Stimulated activated memory B cell treated with anti-CD40 and anti-IgM and Interleukin-4, amounts not matched to agents 10 μg/mL and 1 μg/mL and 100 μg/mL, for 72 hours (primary cell): ENCODE results near the gene C7.

Source experiments
- ATAC-seq: fragments of 150-1000 bp; cut with Tn5 transposase; 2 replicates; pipeline ENCODE4 v1.10.0; 2021
- H3K27ac Mint-ChIP-seq: one replicate; pipeline ENCODE4 v1.8.0; 2022; ENCODE audit warnings: mild to moderate bottlenecking, mixed read lengths
- H3K27me3 Mint-ChIP-seq: one replicate; pipeline ENCODE4 v1.8.0; 2022; ENCODE audit warnings: mixed read lengths
- H3K36me3 Mint-ChIP-seq: one replicate; pipeline ENCODE4 v1.8.0; 2022; ENCODE audit warnings: mixed read lengths
- H3K4me1 Mint-ChIP-seq: one replicate; pipeline ENCODE4 v1.8.0; 2022; ENCODE audit warnings: mixed read lengths
- H3K4me3 Mint-ChIP-seq: one replicate; pipeline ENCODE4 v1.8.0; 2022; ENCODE audit warnings: mild to moderate bottlenecking, moderate library complexity, mixed read lengths
- H3K9me3 Mint-ChIP-seq: one replicate; pipeline ENCODE4 v1.8.0; 2022; ENCODE audit warnings: mixed read lengths

The C7 gene

DNA sequence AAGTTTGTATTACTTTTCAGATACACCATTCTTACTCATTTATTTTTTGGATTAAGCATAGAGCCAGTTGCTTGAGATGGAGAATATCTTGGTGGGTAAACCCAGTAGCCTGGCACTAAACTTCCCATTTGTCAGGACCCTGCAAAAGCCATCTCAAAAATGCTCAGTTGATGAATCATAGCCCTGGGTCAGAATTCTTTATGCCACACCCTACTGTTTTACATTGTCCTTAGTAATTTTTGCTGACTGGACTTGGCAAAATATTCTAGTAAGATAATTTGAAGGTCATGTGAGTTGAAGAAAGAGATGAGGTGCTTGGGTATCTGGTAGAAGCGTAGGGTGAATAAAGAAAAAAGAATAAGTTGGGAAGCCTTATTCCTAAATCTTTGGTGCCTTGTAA is 50.7 kb downstream of the C7 start:
- Mint-ChIP-seq H3K27me3 (no peaks in the 10 kb centered on the region), H3K9me3 (peaks cover 4% of the 10 kb centered on the region), H3K27ac (no peak overlapping the region), H3K4me3 (no peak overlapping the region), H3K36me3 (no peaks in the 10 kb centered on the region), H3K4me1 (no peaks in the 10 kb centered on the region)
- no peak for ATAC-seq

DNA sequence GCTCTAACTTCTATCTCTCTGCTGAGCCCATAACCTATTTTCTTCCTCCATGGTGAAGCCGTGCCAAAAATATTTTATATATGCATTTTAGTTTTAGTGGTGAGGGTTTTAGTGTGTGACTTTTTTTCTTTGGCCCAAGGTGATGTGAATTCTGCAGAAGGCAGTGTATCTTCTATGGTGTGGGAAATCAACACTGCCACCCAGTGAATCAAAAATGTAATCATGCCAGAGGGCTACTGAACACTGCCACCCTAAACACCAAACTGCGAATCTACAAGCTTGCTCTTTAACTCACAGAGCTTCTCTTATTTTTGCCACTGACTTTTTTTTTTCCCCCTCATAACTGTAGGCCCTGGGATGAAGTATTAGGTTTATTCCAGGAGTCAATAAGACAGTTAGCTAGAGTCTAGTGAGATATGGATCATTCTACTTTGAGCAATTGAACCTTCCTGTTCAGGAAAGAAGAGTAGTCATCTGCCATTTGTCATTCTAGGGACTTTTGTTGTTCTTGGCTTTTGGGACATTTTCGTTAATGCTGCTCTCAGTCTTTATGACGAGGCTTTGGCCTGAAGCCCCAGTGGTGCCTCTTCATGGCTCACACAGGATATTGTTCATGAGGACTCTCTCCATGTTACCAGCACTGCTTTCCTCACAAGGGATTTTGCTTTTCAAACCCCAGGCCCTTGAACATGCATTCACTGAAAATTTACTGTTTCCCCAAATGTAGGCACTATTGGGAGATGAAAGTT is 53.1 kb downstream of the C7 start:
- no peak for ATAC-seq
- H3K36me3 Mint-ChIP-seq = no peaks in the 10 kb centered on the region
- H3K27ac Mint-ChIP-seq = no peak overlapping the region
- H3K4me1 Mint-ChIP-seq = no peaks in the 10 kb centered on the region
- H3K27me3 Mint-ChIP-seq = no peaks in the 10 kb centered on the region
- no peak overlapping the region for H3K4me3 Mint-ChIP-seq
- peaks cover 4% of the 10 kb centered on the region for H3K9me3 Mint-ChIP-seq

DNA sequence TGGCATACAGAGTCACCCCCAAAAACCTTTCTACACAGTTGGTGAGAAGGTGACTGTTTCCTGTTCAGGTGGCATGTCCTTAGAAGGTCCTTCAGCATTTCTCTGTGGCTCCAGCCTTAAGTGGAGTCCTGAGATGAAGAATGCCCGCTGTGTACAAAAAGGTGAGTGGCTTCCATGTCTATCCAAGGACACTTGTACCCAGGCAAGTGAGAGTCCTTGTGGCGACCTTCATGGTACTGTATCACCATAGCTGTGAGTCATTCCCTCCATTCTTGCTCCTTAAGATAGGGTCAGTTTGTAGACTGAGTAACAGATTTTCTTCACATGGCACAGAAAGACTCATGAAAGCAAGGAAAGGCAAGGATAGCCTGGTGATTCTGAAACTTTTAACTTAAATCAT is 63.1 kb downstream of the C7 start:
- Mint-ChIP-seq H3K27ac (no peak overlapping the region), H3K4me3 (no peak overlapping the region), H3K9me3 (no peaks in the 10 kb centered on the region), H3K27me3 (no peaks in the 10 kb centered on the region), H3K4me1 (no peaks in the 10 kb centered on the region), H3K36me3 (no peaks in the 10 kb centered on the region)
- ATAC-seq = no peak

DNA sequence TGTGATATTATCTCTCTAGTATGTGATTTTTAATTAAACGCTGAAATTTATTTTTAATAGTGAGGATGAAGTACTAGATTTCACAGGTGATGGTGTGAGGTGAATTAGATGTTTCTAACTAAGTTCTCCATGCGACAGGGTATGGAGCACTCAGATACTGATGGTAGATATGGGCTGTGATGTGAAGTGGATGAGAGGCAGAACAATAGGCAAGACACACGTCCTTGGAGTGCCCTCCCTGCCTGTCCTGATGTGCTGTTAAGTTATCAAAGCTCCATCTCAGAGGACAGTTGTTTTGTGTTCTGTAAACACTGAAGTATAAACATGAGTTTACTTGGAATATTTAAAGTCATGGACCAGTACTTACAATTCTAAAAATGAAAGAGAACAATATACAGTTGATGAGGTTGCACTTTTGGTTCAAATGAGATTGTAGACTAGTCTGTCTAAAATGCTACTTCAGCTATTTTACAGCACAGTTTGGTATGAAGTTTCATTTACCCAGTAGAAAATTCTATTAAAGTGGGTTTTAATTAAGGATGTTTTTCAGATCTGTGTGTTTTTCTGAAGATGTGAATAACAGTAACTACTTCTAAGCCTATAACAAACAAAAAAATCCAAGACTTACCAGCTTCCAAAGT is 64.2 kb downstream of the C7 start:
- no peak for ATAC-seq
- Mint-ChIP-seq H3K27me3 (no peaks in the 10 kb centered on the region), H3K27ac (no peak overlapping the region), H3K36me3 (no peaks in the 10 kb centered on the region), H3K9me3 (no peaks in the 10 kb centered on the region), H3K4me3 (no peak overlapping the region), H3K4me1 (no peaks in the 10 kb centered on the region)

DNA sequence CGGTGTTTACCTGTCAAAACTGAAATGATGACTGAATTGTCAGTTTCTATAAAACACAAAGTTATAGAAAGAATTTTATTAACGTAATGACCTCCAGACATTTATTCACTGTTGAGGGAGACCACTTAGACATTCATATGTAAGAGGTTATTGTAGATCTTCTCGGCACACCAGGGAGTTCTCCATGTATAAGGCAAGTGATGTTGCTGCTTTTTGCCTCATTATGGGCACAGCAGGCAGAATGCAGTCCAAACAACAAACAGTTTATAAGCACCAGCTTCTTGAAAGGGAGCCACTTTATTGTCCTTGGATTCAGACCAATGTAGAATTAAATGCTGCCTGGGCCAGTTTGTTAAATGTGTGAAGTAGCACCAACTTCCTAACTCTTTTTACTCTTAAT is 66.7 kb downstream of the C7 start:
- no peak overlapping the region for H3K27ac Mint-ChIP-seq
- H3K9me3 Mint-ChIP-seq = no peaks in the 10 kb centered on the region
- ATAC-seq = no peak
- no peak overlapping the region for H3K4me3 Mint-ChIP-seq
- no peaks in the 10 kb centered on the region for H3K36me3 Mint-ChIP-seq
- H3K27me3 Mint-ChIP-seq = peaks cover 6% of the 10 kb centered on the region
- no peaks in the 10 kb centered on the region for H3K4me1 Mint-ChIP-seq

DNA sequence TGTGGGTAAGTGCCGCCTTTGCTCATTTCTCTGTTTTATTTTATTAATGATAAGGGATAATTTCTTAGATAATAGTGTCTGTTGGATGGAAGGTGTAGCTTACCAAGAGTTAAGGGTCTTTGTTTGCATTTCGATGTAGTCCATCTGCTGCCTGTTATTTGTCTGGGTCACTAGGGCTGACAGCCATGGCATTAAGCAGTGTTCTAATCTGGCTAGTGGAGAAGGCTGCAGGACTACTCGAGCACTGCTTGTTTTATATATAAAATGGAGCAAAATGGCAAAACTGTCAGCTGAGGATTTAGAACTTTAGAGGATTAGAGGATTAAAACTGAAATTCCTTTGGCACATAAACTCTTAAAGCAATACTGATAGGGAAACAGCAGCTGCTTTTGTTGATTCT is 67.5 kb downstream of the C7 start:
- Mint-ChIP-seq H3K4me1 (no peaks in the 10 kb centered on the region), H3K27ac (no peak overlapping the region), H3K9me3 (no peaks in the 10 kb centered on the region), H3K4me3 (no peak overlapping the region), H3K36me3 (no peaks in the 10 kb centered on the region), H3K27me3 (peaks cover 9% of the 10 kb centered on the region)
- no peak for ATAC-seq

DNA sequence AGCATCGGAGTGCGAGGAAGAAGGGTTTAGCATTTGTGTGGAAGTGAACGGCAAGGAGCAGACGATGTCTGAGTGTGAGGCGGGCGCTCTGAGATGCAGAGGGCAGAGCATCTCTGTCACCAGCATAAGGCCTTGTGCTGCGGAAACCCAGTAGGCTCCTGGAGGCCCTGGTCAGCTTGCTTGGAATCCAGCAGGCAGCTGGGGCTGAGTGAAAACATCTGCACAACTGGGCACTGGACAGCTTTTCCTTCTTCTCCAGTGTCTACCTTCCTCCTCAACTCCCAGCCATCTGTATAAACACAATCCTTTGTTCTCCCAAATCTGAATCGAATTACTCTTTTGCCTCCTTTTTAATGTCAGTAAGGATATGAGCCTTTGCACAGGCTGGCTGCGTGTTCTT is 72.1 kb downstream of the C7 start:
- H3K4me3 Mint-ChIP-seq = no peak overlapping the region
- no peak overlapping the region for H3K27ac Mint-ChIP-seq
- ATAC-seq = no peak
- peaks cover 3% of the 10 kb centered on the region for H3K9me3 Mint-ChIP-seq
- H3K4me1 Mint-ChIP-seq = no peaks in the 10 kb centered on the region
- no peaks in the 10 kb centered on the region for H3K36me3 Mint-ChIP-seq
- peaks cover 9% of the 10 kb centered on the region for H3K27me3 Mint-ChIP-seq

DNA sequence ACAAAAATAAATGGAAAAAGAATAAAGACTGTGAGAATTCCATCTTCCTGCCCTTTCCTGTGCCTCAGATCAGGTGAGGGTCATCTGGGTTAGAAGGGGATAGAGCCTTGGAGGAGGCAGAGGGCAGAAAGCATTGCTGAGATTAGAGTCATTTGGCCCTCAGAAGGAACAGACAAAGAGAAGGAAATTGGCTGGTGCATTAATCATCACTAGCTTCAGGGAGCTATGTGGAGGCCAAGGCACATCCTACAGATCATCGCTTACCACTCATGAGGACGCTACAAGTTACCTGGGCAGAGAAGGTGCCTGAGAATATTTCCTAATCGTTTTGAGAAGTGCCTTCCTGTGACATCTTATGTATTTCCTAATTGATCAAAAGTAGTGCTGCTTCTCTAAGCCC is 74.5 kb downstream of the C7 start:
- Mint-ChIP-seq H3K27ac (no peak overlapping the region), H3K4me1 (no peaks in the 10 kb centered on the region), H3K36me3 (no peaks in the 10 kb centered on the region), H3K4me3 (no peak overlapping the region), H3K9me3 (peaks cover 8% of the 10 kb centered on the region), H3K27me3 (peaks cover 9% of the 10 kb centered on the region)
- no peak for ATAC-seq

DNA sequence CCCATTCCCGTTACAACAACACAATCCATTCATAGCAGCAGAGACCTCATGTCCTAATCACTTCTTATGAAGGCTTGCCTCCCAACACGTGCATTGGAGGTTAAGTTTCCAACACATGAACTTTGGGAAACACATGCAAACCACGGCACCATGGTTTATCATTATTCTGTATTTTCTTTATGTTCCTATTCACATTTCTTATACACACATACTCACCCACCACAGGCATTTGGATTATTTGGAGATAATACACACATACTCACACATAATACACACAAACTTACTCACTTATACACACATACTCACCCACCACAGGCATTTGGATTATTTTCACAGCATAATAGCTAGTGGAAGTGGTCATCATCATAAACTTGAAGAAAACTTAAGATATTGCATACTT is 75.6 kb downstream of the C7 start:
- H3K27me3 Mint-ChIP-seq = peaks cover 9% of the 10 kb centered on the region
- no peaks in the 10 kb centered on the region for H3K4me1 Mint-ChIP-seq
- H3K9me3 Mint-ChIP-seq = peaks cover 8% of the 10 kb centered on the region
- H3K27ac Mint-ChIP-seq = no peak overlapping the region
- ATAC-seq = no peak
- no peaks in the 10 kb centered on the region for H3K36me3 Mint-ChIP-seq
- H3K4me3 Mint-ChIP-seq = no peak overlapping the region

DNA sequence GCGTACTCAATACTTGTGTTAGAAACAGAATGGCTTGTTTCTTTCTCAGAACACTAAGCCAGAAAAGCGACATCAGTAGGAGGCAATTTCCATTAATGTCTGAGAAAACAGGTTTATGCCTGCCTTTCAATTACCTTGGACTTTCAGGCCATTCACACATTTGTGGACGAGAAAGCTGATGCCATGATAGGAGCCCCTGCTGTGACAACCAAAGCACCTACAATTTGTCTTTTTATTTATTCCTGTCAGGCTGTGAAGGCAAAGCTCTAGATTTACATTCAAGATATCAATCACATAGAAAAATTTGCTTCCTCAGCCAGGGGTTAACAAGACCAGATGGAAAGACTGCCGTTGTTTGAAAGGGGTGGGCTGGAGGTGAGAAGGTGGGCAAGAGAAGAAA is 76.2 kb downstream of the C7 start:
- ATAC-seq = no peak

DNA sequence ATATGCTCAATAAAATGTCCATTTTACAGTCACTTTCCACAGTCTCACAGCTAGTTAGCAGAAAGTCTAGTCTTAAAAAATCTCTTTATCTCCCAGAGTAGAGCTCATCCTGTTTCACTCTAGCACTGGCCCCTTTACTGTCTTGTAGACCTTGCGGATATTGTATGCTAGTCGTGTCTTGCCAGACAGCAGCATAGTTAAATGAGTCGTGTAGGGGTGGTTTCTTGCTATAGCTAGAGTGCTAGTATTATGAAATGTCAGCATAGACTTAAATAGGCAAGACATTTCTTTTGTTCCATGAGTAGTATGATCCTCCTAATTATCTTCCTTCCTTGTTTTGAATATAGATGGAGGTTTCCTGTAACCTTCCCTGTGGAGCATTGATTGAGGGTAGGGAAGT is 77.4 kb downstream of the C7 start:
- no peak overlapping the region for H3K4me3 Mint-ChIP-seq
- no peak overlapping the region for H3K27ac Mint-ChIP-seq
- no peaks in the 10 kb centered on the region for H3K36me3 Mint-ChIP-seq
- no peak for ATAC-seq
- no peaks in the 10 kb centered on the region for H3K4me1 Mint-ChIP-seq
- no peaks in the 10 kb centered on the region for H3K27me3 Mint-ChIP-seq
- peaks cover 8% of the 10 kb centered on the region for H3K9me3 Mint-ChIP-seq

More for the DNA sequence above, 76.2 kb downstream of the C7 start:
- Mint-ChIP-seq H3K4me1 (no peaks in the 10 kb centered on the region), H3K9me3 (peaks cover 8% of the 10 kb centered on the region), H3K36me3 (no peaks in the 10 kb centered on the region), H3K4me3 (no peak overlapping the region), H3K27me3 (peaks cover 8% of the 10 kb centered on the region), H3K27ac (no peak overlapping the region)

DNA sequence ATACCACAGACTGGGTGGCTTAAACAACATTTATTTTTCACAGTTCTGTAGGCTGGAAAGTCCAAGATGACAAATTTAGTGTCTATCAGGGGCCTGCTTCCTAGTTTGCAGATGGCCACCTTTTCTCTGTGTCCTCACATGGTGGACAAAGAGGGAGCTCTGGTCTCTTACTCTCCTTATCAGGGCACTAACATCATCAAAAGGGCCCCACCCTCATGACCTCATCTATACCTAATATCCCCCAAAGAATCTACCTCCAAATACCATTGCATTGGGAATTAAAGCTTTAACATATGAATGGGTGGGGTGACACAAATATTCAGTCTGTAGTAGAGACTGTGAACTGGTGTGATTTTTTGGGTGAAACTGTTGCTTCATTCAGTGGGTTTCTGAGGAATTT is 78.1 kb downstream of the C7 start:
- Mint-ChIP-seq H3K4me1 (no peaks in the 10 kb centered on the region), H3K4me3 (no peak overlapping the region), H3K9me3 (peaks cover 8% of the 10 kb centered on the region), H3K36me3 (no peaks in the 10 kb centered on the region), H3K27ac (no peak overlapping the region), H3K27me3 (no peaks in the 10 kb centered on the region)
- no peak for ATAC-seq

DNA sequence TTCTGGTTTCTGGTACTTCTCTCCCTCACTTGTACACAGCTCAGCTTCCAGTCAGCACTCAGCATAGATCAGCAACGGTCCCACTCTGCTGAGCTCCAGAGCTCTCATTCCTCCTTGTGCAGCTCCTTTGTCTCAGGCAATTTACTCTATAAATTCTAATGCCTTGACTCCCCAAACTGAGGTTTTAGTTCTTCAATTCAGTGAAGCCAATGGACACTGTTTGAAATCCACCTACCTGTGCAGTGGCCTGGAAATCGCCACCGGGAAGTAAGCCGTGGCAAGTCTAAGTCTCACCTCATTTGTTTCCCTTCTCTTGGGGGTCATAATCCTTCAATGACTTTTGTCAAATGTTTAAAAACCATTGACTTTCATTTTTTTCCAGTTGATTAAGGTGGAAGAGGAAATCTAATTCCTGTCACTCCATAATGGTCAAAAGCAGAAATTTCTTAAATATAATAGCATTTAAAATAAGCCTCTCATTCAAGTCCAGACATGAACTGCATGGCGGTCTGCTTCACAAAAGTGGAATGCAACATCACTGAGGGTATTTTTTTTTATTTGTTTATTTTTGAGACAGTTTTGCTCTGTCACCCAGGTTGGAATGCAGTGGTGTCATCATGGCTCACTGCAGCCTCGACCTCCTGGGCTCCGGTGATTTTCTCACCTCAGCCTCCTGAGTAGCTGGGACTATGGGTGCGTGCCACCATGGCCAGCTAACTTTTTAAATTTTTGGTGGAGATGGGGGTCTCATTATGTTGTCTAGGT is 79.6 kb downstream of the C7 start:
- Mint-ChIP-seq H3K27me3 (no peaks in the 10 kb centered on the region), H3K27ac (no peak overlapping the region), H3K36me3 (no peaks in the 10 kb centered on the region), H3K4me1 (no peaks in the 10 kb centered on the region), H3K9me3 (peaks cover 8% of the 10 kb centered on the region), H3K4me3 (no peak overlapping the region)
- ATAC-seq = no peak

DNA sequence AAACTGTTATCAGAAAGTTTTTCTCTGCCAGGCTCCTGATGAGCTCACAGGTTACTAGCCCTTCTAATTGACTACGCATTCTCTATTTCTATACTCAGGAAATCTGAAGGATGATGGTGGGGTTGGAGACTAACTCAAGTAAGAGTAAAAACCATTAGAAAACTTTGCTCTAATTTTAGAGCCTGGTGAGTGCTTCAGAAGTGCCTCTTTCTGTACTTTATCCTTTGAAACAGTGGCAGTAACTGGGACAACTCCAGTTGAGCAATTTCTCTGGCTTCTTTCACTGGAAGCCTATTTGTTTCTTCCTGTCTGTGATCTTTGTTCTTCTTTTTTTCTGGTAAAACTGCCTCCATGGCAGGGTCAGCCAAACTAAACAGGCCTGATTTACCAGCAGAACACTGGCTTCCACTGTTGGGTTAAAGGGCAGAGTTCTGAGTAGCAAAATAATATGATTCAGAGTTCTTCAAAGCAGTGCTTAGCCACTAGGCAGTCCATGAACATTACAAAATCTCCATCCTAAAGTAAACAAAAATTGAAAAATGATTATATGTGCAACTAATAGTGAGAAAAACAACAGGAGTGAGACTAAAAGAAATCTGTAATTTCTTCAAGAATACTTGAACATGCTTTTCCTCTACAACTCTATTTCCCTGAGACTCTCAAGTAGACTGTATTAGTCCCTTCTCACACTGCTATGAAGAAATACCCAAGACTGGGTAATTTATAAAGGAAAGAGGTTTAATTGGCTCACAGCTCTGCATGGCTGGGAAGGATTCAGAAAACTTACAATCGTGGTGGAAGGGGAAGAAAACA is 82.1 kb downstream of the C7 start:
- Mint-ChIP-seq H3K36me3 (no peaks in the 10 kb centered on the region), H3K27me3 (no peaks in the 10 kb centered on the region), H3K27ac (no peak overlapping the region), H3K9me3 (peaks cover 5% of the 10 kb centered on the region), H3K4me3 (no peak overlapping the region), H3K4me1 (no peaks in the 10 kb centered on the region)
- ATAC-seq = no peak

DNA sequence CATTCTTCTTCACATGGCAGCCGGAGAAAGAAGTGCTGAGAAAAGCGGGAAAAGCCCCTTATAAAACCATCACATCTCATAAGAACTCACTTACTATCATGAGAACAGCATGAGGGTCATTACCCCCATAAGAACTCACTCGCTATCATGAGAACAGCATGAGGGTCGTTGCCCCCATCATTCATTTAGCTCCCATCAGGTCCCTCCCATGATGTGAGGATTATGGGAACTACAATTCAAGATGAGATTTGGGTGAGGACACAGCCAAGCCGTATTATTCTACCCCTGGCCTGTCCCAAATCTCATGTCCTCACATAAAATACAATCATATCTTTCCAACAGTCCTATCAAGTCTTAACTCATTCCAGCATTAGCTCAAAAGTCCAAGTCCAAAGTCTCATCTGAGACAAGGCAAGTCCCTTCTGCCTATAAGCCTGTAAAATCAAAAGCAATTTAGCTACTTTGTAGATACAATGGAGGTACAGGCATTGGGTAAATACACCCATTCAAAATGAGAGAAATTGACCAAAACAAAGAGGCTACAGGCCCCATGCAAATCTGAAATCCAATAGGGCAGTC is 82.8 kb downstream of the C7 start:
- no peak for ATAC-seq
- Mint-ChIP-seq H3K27ac (no peak overlapping the region), H3K4me1 (no peaks in the 10 kb centered on the region), H3K36me3 (no peaks in the 10 kb centered on the region), H3K9me3 (peaks cover under 1% of the 10 kb centered on the region), H3K4me3 (no peak overlapping the region), H3K27me3 (no peaks in the 10 kb centered on the region)
